A673 (cell line): Measurements from ENCODE around the gene AK5. TPM values are rescaled to one million over a fixed set of nuclear protein-coding genes. Genes with fewer than 3 reads are reported as not detected.

Source experiments
- BruUV-seq: library from RNA; stranded (reverse); fragments of 400-500 nt; replicated peaks from 2 replicates; lab custom pipeline; 2021; lab: Mats Ljungman, UMichigan
- CTCF ChIA-PET: fragments of 300-600 bp; sonication (Branson Sonifier 250); formaldehyde crosslinking; loops from one replicate; lab custom pipeline; 2022; ENCODE audit warnings: antibody characterized with exemption; lab: Charles Lee
- POLR2A ChIA-PET: fragments of 300-600 bp; sonication (Branson Sonifier 250); formaldehyde crosslinking; loops from one replicate; lab custom pipeline; 2022; ENCODE audit warnings: antibody characterized with exemption; ENCODE audit not compliant: low non-redundant PET; lab: Charles Lee
- DNase-seq: peaks from one replicate; pipeline ENCODE4 v3.0.0-alpha.2; 2015; ENCODE audit warnings: low spot score
- H3K27ac ChIP-seq: fragments of 200-600 bp; sonication (generic); 2 replicates; pipeline ENCODE4 v1.5.1; 2016; ENCODE audit warnings: mixed run types, low read depth, mild to moderate bottlenecking, mixed read lengths, antibody characterized with exemption, low read length; ENCODE audit not compliant: poor library complexity, severe bottlenecking
- H3K27me3 ChIP-seq: fragments of 200-600 bp; sonication (generic); replicated peaks from 2 replicates; pipeline ENCODE4 v1.6.1; 2017; ENCODE audit warnings: mixed run types, low read depth, mild to moderate bottlenecking, mixed read lengths, antibody characterized with exemption, low read length; ENCODE audit not compliant: insufficient read depth, poor library complexity
- H3K36me3 ChIP-seq: fragments of 200-600 bp; sonication (generic); 2 replicates; pipeline ENCODE4 v1.6.1; 2016; ENCODE audit warnings: mixed run types, mild to moderate bottlenecking, mixed read lengths, antibody characterized with exemption, low read length; ENCODE audit not compliant: insufficient read depth, poor library complexity, severe bottlenecking
- H3K4me1 ChIP-seq: fragments of 200-600 bp; sonication (generic); 2 replicates; pipeline ENCODE4 v1.6.1; 2017; ENCODE audit warnings: mixed run types, mild to moderate bottlenecking, mixed read lengths, antibody characterized with exemption, low read length; ENCODE audit not compliant: insufficient read depth, poor library complexity, severe bottlenecking
- H3K4me3 ChIP-seq: fragments of 200-600 bp; sonication (generic); 2 replicates; pipeline ENCODE4 v1.5.1; 2016; ENCODE audit warnings: low read depth, mixed run types, mild to moderate bottlenecking, mixed read lengths, low read length; ENCODE audit not compliant: poor library complexity, severe bottlenecking
- H3K9me3 ChIP-seq: fragments of 200-600 bp; sonication (generic); 2 replicates; pipeline ENCODE4 v1.6.1; 2016; ENCODE audit warnings: mixed run types, low read depth, mild to moderate bottlenecking, mixed read lengths, antibody characterized with exemption, low read length; ENCODE audit not compliant: poor library complexity, severe bottlenecking
- EZH2 ChIP-seq: fragments of 200-600 bp; sonication (generic); IDR thresholded peaks from 2 replicates; pipeline ENCODE4 v1.6.1; 2017; ENCODE audit warnings: borderline replicate concordance, low read depth, mild to moderate bottlenecking, mixed read lengths, antibody characterized with exemption, low read length; ENCODE audit not compliant: poor library complexity, severe bottlenecking
- intact Hi-C: fragments of 100-400 bp; cut with micrococcal nuclease; formaldehyde crosslinking; loops from one replicate; pipeline ENCODE4 v1.10.0; 2022; ENCODE audit not compliant: unreplicated experiment
- total RNA-seq: library from RNA; stranded (reverse); gene quantifications from 2 replicates; pipeline ENCODE4 v1.2.3, GENCODE V29; 2021
- TF ChIP-seq, protein P1 (sequence below): fragments of 300-800, 200-600 bp; sonication (generic); conservative IDR thresholded peaks from 2 replicates; pipeline ENCODE4 v1.5.1; 2017; ENCODE audit warnings: low read depth, mild to moderate bottlenecking, antibody characterized with exemption, low read length, moderate library complexity, mixed read lengths

Gene AK5
- total RNA-seq, 1 experiment from 2014 or later, result 0.47 TPM

- intact Hi-C loops, result no loop called here
- Histone ChIP-seq H3K4me3 (no peak overlapping the region), H3K4me1 (no peaks in the 10 kb centered on the region), H3K27ac (no peak overlapping the region), H3K36me3 (no peaks in the 10 kb centered on the region), H3K27me3 (no peaks in the 10 kb centered on the region), H3K9me3 (no peaks in the 10 kb centered on the region)
- TF ChIP-seq, protein P1, sequence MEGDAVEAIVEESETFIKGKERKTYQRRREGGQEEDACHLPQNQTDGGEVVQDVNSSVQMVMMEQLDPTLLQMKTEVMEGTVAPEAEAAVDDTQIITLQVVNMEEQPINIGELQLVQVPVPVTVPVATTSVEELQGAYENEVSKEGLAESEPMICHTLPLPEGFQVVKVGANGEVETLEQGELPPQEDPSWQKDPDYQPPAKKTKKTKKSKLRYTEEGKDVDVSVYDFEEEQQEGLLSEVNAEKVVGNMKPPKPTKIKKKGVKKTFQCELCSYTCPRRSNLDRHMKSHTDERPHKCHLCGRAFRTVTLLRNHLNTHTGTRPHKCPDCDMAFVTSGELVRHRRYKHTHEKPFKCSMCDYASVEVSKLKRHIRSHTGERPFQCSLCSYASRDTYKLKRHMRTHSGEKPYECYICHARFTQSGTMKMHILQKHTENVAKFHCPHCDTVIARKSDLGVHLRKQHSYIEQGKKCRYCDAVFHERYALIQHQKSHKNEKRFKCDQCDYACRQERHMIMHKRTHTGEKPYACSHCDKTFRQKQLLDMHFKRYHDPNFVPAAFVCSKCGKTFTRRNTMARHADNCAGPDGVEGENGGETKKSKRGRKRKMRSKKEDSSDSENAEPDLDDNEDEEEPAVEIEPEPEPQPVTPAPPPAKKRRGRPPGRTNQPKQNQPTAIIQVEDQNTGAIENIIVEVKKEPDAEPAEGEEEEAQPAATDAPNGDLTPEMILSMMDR, result no peak
- no peak for TF ChIP-seq EZH2
- BruUV-seq, result no TSS peak
- CTCF ChIA-PET, result no interaction called here
- no peak for DNase-seq
- POLR2A ChIA-PET, result no interaction called here
Measured at GRCh38 chr1:77354536-77354935, 72.7 kb downstream of the AK5 start.

GRCh38 chr1:77355010-77355409 is 73.2 kb downstream of the AK5 start:
- Histone ChIP-seq H3K27ac (no peak overlapping the region), H3K36me3 (no peaks in the 10 kb centered on the region), H3K27me3 (no peaks in the 10 kb centered on the region), H3K9me3 (no peaks in the 10 kb centered on the region), H3K4me3 (no peak overlapping the region), H3K4me1 (no peaks in the 10 kb centered on the region)
- DNase-seq, result no peak
- ChIA-PET POLR2A (no interaction called here), CTCF (no interaction called here)
- no TSS peak for BruUV-seq
- intact Hi-C loops, result no loop called here
- TF ChIP-seq, protein P1, result no peak
- TF ChIP-seq EZH2, result no peak

DNA sequence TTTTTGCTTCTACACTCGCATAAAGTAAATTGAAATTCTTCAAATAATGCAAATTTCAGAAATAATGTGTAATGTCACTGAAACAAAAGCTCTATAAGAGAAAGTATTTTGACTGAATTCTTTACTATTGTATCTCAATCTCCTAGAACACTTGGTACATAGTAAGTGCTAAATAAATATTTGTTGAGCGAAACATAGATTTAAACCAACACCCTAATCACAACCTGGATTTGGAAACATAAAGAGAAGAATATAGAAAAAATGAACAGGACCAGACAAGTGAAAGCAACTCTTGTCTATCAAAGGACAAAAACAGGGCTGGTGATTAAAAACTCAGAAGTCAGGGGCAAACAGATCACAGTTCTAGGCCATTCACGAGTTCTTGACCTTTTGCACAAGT is 74.3 kb downstream of the AK5 start:
- Histone ChIP-seq H3K27me3 (no peaks in the 10 kb centered on the region), H3K4me1 (no peaks in the 10 kb centered on the region), H3K27ac (no peak overlapping the region), H3K36me3 (no peaks in the 10 kb centered on the region), H3K4me3 (no peak overlapping the region), H3K9me3 (no peaks in the 10 kb centered on the region)
- DNase-seq, result no peak
- TF ChIP-seq, protein P1, result no peak
- no peak for TF ChIP-seq EZH2
- ChIA-PET CTCF (no interaction called here), POLR2A (no interaction called here)
- BruUV-seq, result no TSS peak
- intact Hi-C loops, result no loop called here
